ENCODE data around the gene CDH20. TPM values are rescaled to one million over a fixed set of nuclear protein-coding genes. Genes with fewer than 3 reads are reported as not detected.

CDH20 gene
- total and polyA plus RNA-seq, 2 of the 13 experiments (the other 11 are each of a cell fraction or from before 2014, with no cell fraction given): not detected

- ChIA-PET CTCF (ENCODE audit: low intra/inter-chr PET ratio, low total read pairs) (interaction anchor here (1.1 to 4.1 kb wide), 4 partner anchors 180 to 1515 kb away, joined by 3 to 41 read pairs (median 6); no protein-coding TSS in a partner anchor), POLR2A (no interaction called here)
- no TSS peak for BruUV-seq (replicated peaks)
- 0% methylated on average over 1 of the region's 1 CpG for WGBS (ENCODE audit: low lambda C conversion rate)
- H3K4me1 ChIP-seq (ENCODE audit: insufficient read depth, low read length): no peaks in the 10 kb centered on the region
- no peaks in the 10 kb centered on the region for H4K20me1 ChIP-seq (ENCODE audit: insufficient read depth, low read length)
- H3K9ac ChIP-seq (ENCODE audit: insufficient read depth, low read depth, low read length): no peak overlapping the region
- intact Hi-C loops (cut with micrococcal nuclease; ENCODE audit: unreplicated experiment) (loop anchor here (1.0 to 2.0 kb wide), 3 partner anchors 180 to 818 kb away; no protein-coding TSS in a partner anchor), in situ Hi-C loops (cut with HindIII; ENCODE audit: extremely low pct_ligation_motif_present, low pct_unique_long_range_greater_than_20kb) (loop anchor here (5.0 to 25.0 kb wide), 3 partner anchors 180 to 818 kb away; no protein-coding TSS in a partner anchor)
- H3K4me2 ChIP-seq (ENCODE audit: low read depth, low read length): no peak overlapping the region
- FAIRE-seq (peak; percentile 47), DNase-seq (ENCODE audit: low spot score) (peak; percentile 21), ATAC-seq (peak; percentile 84)
- no peaks in the 10 kb centered on the region for H3K79me2 ChIP-seq (ENCODE audit: insufficient read depth, low read length)
- peaks cover 0 to 3% of the 10 kb centered on the region in 2 experiments; a peak in 1 of 5 replicates for H3K27me3 ChIP-seq (ENCODE audit: control insufficient read depth in 1 of 2, insufficient read depth in 2 of 2, low read length in 2 of 2)
- H3K27ac ChIP-seq (ENCODE audit: extremely low read length, insufficient read depth, low read length): no peak overlapping the region
- no peaks in the 10 kb centered on the region for H3K9me3 ChIP-seq (ENCODE audit: low read length)
- no peaks in the 10 kb centered on the region for H3K36me3 ChIP-seq (replicated peaks in 1 of 2; ENCODE audit: control insufficient read depth in 1 of 2, insufficient read depth in 2 of 2, low read length in 2 of 2)
- H2AFZ ChIP-seq (ENCODE audit: low read length): no peak overlapping the region
- H3K4me3 ChIP-seq (replicated peaks in 1 of 3; ENCODE audit: insufficient read depth in 1 of 3, low read depth in 2 of 3, low read length in 3 of 3): no peak overlapping the region
- TF ChIP-seq ZNF562 (CRISPR knock-in tag; IDR thresholded peaks at IDR 0.05; ENCODE audit: borderline replicate concordance) (no peak), TRIM22 (IDR thresholded peaks at IDR 0.05) (no peak), ZNF646 (CRISPR knock-in tag; IDR thresholded peaks at IDR 0.05) (no peak), HNRNPL (IDR thresholded peaks at IDR 0.05; ENCODE audit: low read depth, low read length) (no peak), PRDM15 (CRISPR knock-in tag; IDR thresholded peaks at IDR 0.05) (no peak), THAP9 (CRISPR knock-in tag; IDR thresholded peaks at IDR 0.05; ENCODE audit: borderline replicate concordance) (no peak), ZNF670 (CRISPR knock-in tag; IDR thresholded peaks at IDR 0.05; ENCODE audit: borderline replicate concordance) (no peak), ZNF629 (CRISPR knock-in tag; conservative IDR thresholded peaks at IDR 0.05) (no peak), RAD21 (CRISPR knock-in tag; IDR thresholded peaks at IDR 0.05) (0 out of 2 replicates have a peak, but pooled peaks have one; percentile 15), SMC3 (IDR thresholded peaks at IDR 0.05; ENCODE audit: low read length) (peak; percentile 75)
Measured at GRCh38 chr18:61502472-61502871, 169.2 kb downstream of the CDH20 start.
